ENCODE measurements around the gene TRPM6. TPM values are rescaled to one million over a fixed set of nuclear protein-coding genes. Genes with fewer than 3 reads are reported as not detected.

Gene TRPM6
- total and polyA plus RNA-seq, 2 donors from 2014 or later = 1.3 to 2.0 TPM

DNA sequence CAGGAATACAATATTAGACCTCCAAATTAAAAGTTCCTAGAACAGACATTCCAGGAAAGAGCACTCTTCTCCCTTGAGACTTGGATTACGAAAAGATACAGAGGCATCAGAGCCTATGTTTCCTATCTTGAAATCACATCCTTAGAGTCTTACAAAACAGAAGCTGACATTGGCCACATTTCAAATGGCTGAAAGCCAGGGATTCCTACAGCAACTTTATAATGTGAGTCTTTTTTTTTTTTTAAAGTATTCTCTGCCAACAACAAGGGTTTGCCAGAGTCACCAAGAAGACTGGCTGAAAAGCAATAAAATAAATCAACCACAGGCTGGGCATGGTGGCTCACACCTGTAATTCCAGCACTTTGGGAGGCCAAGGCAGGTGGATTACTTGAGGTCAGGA, 63.1 kb downstream of the TRPM6 start:
- TF ChIP-seq, protein P1, sequence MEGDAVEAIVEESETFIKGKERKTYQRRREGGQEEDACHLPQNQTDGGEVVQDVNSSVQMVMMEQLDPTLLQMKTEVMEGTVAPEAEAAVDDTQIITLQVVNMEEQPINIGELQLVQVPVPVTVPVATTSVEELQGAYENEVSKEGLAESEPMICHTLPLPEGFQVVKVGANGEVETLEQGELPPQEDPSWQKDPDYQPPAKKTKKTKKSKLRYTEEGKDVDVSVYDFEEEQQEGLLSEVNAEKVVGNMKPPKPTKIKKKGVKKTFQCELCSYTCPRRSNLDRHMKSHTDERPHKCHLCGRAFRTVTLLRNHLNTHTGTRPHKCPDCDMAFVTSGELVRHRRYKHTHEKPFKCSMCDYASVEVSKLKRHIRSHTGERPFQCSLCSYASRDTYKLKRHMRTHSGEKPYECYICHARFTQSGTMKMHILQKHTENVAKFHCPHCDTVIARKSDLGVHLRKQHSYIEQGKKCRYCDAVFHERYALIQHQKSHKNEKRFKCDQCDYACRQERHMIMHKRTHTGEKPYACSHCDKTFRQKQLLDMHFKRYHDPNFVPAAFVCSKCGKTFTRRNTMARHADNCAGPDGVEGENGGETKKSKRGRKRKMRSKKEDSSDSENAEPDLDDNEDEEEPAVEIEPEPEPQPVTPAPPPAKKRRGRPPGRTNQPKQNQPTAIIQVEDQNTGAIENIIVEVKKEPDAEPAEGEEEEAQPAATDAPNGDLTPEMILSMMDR (IDR thresholded peaks at IDR 0.05; ENCODE audit: borderline replicate concordance, extremely low read depth, insufficient read depth) = no peak
- H3K36me3 ChIP-seq (ENCODE audit: control insufficient read depth in 2 of 3, insufficient read depth in 3 of 3, low read length in 3 of 3) = no peaks in the 10 kb centered on the region
- no peak overlapping the region for H3K9ac ChIP-seq (ENCODE audit: low read length in 3 of 3)
- intact Hi-C loops (cut with DNase I) = no loop called here
- H3K9me3 ChIP-seq (ENCODE audit: control insufficient read depth in 2 of 3, insufficient read depth in 1 of 3, low read length in 3 of 3) = no peaks in the 10 kb centered on the region
- no peaks in the 10 kb centered on the region for H3K4me1 ChIP-seq (ENCODE audit: control insufficient read depth in 2 of 3, insufficient read depth in 2 of 3, low read depth in 1 of 3, low read length in 3 of 3)
- no peak overlapping the region for H3K27ac ChIP-seq (ENCODE audit: low read depth in 2 of 2, low read length in 2 of 2)
- DNase-seq (peak in 3 of 5 donors; percentile 15 to 64 (median 20)), FAIRE-seq (peak; percentile 32)
- no peaks in the 10 kb centered on the region for H3K27me3 ChIP-seq (ENCODE audit: control insufficient read depth, insufficient read depth, low read length)
- no peak overlapping the region for H3K4me3 ChIP-seq (ENCODE audit: low read length in 3 of 3)

DNA sequence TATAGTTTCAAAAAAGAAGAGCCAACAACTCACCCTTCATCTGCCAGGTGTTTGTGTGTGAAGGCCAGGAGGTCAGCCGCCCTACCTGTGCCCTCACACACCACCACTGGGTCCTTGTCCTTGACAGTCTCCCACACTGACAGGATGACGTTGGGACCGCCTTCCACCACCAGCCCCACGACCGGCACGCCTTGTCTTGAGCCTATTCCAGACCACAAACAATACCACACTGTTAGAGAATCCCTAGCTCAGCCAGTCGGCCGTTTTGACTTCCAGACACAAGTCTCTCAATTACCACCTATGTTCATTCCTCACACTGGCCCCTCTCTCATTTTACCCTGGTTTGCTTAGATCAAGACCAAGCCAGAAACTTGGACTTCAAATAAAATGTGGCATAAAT, 66.1 kb downstream of the TRPM6 start:
- H3K9me3 ChIP-seq (ENCODE audit: control insufficient read depth in 2 of 3, insufficient read depth in 1 of 3, low read length in 3 of 3) = no peaks in the 10 kb centered on the region
- no peak for DNase-seq

DNA sequence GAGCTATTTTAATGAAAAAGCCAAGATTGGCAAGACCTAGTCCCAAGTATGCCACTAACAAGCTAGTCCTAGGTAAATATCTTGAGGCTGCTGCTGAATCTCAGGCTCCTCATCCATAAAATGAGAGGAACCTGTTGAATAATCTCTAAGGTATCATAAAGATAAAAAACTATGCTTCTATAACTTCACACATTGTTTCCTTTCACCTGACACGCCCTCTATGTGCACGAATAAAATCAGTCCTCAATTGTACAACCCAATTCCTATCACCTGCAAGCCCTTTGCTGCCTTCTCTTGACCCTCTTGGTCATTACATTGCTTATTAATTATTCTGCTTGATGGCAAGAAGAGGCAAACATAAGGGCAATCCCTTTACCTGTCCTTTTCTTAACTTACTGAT, 69.9 kb downstream of the TRPM6 start:
- TF ChIP-seq, protein P1 (IDR thresholded peaks at IDR 0.05; ENCODE audit: borderline replicate concordance, extremely low read depth, insufficient read depth) = no peak
- H3K27ac ChIP-seq (ENCODE audit: low read depth in 2 of 2, low read length in 2 of 2) = no peak overlapping the region
- no peaks in the 10 kb centered on the region for H3K9me3 ChIP-seq (ENCODE audit: control insufficient read depth in 2 of 3, insufficient read depth in 1 of 3, low read length in 3 of 3)
- H3K9ac ChIP-seq (ENCODE audit: low read length in 3 of 3) = no peak overlapping the region
- no peaks in the 10 kb centered on the region for H3K27me3 ChIP-seq (ENCODE audit: control insufficient read depth, insufficient read depth, low read length)
- no peaks in the 10 kb centered on the region for H3K4me1 ChIP-seq (ENCODE audit: control insufficient read depth in 2 of 3, insufficient read depth in 2 of 3, low read depth in 1 of 3, low read length in 3 of 3)
- H3K4me3 ChIP-seq (ENCODE audit: low read length in 3 of 3) = no peak overlapping the region
- no peaks in the 10 kb centered on the region for H3K36me3 ChIP-seq (ENCODE audit: control insufficient read depth in 2 of 3, insufficient read depth in 3 of 3, low read length in 3 of 3)
- no peak for FAIRE-seq
- no peak for DNase-seq
- intact Hi-C loops (cut with DNase I) = no loop called here

More for the DNA sequence above, 66.1 kb downstream of the TRPM6 start:
- no peak for FAIRE-seq
- Histone ChIP-seq H3K9ac (ENCODE audit: low read length in 3 of 3) (no peak overlapping the region), H3K27ac (ENCODE audit: low read depth in 2 of 2, low read length in 2 of 2) (no peak overlapping the region), H3K27me3 (ENCODE audit: control insufficient read depth, insufficient read depth, low read length) (no peaks in the 10 kb centered on the region), H3K4me1 (ENCODE audit: control insufficient read depth in 2 of 3, insufficient read depth in 2 of 3, low read depth in 1 of 3, low read length in 3 of 3) (no peaks in the 10 kb centered on the region), H3K36me3 (ENCODE audit: control insufficient read depth in 2 of 3, insufficient read depth in 3 of 3, low read length in 3 of 3) (no peaks in the 10 kb centered on the region), H3K4me3 (ENCODE audit: low read length in 3 of 3) (no peak overlapping the region)
- TF ChIP-seq, protein P1 (IDR thresholded peaks at IDR 0.05; ENCODE audit: borderline replicate concordance, extremely low read depth, insufficient read depth) = no peak
- intact Hi-C loops (cut with DNase I) = no loop called here

DNA sequence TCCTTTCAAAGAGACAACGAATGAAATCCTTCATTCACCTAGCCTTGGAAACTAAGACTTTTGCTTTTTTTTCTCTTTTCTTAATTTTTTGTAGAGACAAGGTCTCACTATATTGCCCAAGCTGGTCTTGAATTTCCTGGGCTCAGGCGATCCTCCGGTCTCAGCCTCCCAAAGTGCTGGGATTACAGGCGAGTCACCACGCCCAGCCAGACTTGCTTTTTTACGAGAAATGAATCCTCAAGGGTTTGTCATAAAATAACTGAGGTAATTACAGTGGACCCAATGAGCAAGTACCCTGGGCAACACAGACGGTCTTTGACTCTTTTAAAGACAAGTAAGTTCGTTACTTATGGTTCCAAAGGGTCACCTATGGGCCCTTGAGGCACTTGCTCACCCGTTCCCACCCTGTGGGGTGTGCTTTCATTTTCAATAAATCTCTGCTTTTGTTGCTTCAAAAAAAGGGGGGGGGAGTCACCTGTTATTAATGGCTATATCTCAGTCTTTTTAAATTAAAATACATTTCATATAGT, 70.4 kb downstream of the TRPM6 start:
- intact Hi-C loops (cut with DNase I) = no loop called here
- H3K27me3 ChIP-seq (ENCODE audit: control insufficient read depth, insufficient read depth, low read length) = no peaks in the 10 kb centered on the region
- H3K9ac ChIP-seq (ENCODE audit: low read length in 3 of 3) = no peak overlapping the region
- no peak overlapping the region for H3K4me3 ChIP-seq (ENCODE audit: low read length in 3 of 3)
- no peaks in the 10 kb centered on the region for H3K4me1 ChIP-seq (ENCODE audit: control insufficient read depth in 2 of 3, insufficient read depth in 2 of 3, low read depth in 1 of 3, low read length in 3 of 3)
- DNase-seq (no peak), FAIRE-seq (no peak)
- H3K36me3 ChIP-seq (ENCODE audit: control insufficient read depth in 2 of 3, insufficient read depth in 3 of 3, low read length in 3 of 3) = no peaks in the 10 kb centered on the region
- TF ChIP-seq, protein P1 (IDR thresholded peaks at IDR 0.05; ENCODE audit: borderline replicate concordance, extremely low read depth, insufficient read depth) = no peak
- H3K9me3 ChIP-seq (ENCODE audit: control insufficient read depth in 2 of 3, insufficient read depth in 1 of 3, low read length in 3 of 3) = no peaks in the 10 kb centered on the region
- no peak overlapping the region for H3K27ac ChIP-seq (ENCODE audit: low read depth in 2 of 2, low read length in 2 of 2)
